HG03280 (cell line): ENCODE results near the gene ISM1.

Experiments
- ATAC-seq: cut with Tn5 transposase; IDR thresholded peaks from one replicate; pipeline ENCODE4 v1.9.1; 2021; ENCODE audit warnings: mild to moderate bottlenecking, moderate library complexity; ENCODE audit not compliant: unreplicated experiment

The ISM1 gene

GRCh38 chr20:13251904-13252297 is 30.8 kb downstream of the ISM1 start:
- ATAC-seq: no peak

- no peak for ATAC-seq
These were observed 34.3 kb downstream of the ISM1 start for GRCh38 chr20:13255356-13255755.

GRCh38 chr20:13256606-13257005 is 35.5 kb downstream of the ISM1 start:
- no peak for ATAC-seq

GRCh38 chr20:13259921-13260320 is 38.8 kb downstream of the ISM1 start:
- no peak for ATAC-seq

- no peak for ATAC-seq
These were observed 39.7 kb downstream of the ISM1 start for GRCh38 chr20:13260650-13261279.

- peak; percentile 71 for ATAC-seq
These were observed 40.6 kb downstream of the ISM1 start for GRCh38 chr20:13261460-13262301.

GRCh38 chr20:13262302-13262650 is 41.2 kb downstream of the ISM1 start:
- ATAC-seq: no peak

GRCh38 chr20:13262671-13263360 is 41.7 kb downstream of the ISM1 start:
- no peak for ATAC-seq

GRCh38 chr20:13263451-13263850 is 42.4 kb downstream of the ISM1 start:
- no peak for ATAC-seq

- no peak for ATAC-seq
These were observed 43.8 kb downstream of the ISM1 start for GRCh38 chr20:13264907-13265306.

GRCh38 chr20:13265941-13266340 is 44.9 kb downstream of the ISM1 start:
- no peak for ATAC-seq

- no peak for ATAC-seq
These were observed 46.2 kb downstream of the ISM1 start for GRCh38 chr20:13267231-13267630.

- no peak for ATAC-seq
These were observed 47.9 kb downstream of the ISM1 start for GRCh38 chr20:13268953-13269352.

- no peak for ATAC-seq
These were observed 49.1 kb downstream of the ISM1 start for GRCh38 chr20:13270211-13270610.

- no peak for ATAC-seq
These were observed 50.0 kb downstream of the ISM1 start for GRCh38 chr20:13271098-13271497.

GRCh38 chr20:13271977-13272975 is 51.2 kb downstream of the ISM1 start:
- ATAC-seq: no peak

- ATAC-seq: no peak
These were observed 53.3 kb downstream of the ISM1 start for GRCh38 chr20:13274275-13274861.

- ATAC-seq: no peak
These were observed 56.0 kb downstream of the ISM1 start for GRCh38 chr20:13276945-13277541.

GRCh38 chr20:13277663-13278295 is 56.7 kb downstream of the ISM1 start:
- no peak for ATAC-seq
